Epidermal melanocyte (primary cell): ENCODE results near the gene APPBP2.
A peak's percentile ranks its signal among the peaks of the same experiment; 100 is the strongest.
"Not testable (repeated sequence)": the region's sequence is repeated elsewhere in the genome, so short reads cannot be mapped to it uniquely, and the experiment has no call there.

ENCODE experiments used
- DNase-seq: peaks from one replicate; pipeline ENCODE4 v3.0.0; 2011; ENCODE audit warnings: low spot score; ENCODE audit not compliant: insufficient read length

APPBP2 gene

DNA sequence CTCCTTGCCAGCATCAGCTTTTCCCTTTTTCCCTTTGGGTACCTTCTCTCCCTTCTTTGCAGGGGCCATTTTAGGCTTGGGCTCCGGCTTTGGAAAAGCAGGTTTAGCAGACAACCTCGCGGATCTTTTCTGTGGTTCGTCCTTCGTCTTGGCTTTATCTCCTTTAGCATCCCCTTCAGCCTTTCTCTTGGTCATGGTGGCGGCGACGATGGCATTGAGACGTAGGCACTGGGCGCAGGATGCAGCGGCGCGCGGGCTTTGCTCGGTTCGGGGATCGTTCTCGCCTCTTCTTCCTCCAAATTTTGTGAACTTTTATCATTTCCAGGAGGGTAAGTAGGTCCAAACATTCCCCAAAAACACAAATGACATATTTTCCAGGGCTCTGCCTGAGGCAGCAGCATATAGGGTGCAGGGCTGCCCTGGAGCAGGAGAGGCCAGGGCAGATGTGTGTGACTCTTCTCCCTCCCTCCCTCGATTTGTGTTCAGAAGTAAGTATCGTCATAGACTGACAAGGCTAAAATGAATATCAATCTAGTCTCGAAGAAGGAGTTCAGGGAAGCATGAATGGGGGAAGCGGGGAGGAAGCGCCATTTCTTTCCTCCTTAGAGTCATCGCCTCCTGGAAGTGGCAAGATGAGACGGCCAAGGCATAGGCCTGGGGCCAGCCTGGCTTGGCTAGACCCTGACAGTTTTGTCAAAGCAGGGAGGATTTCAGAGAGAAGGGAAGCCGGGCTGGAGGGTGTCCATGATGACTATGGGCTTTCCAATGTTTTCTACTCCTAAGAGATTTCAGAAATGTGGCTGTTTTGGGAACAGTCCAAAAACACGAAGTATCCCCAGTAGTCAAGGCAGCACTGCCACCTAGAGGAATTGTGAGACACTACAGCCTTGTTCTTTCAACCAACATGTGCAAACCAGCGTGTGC is 90.5 kb downstream of the APPBP2 start:
- peak; percentile 64 for DNase-seq

DNA sequence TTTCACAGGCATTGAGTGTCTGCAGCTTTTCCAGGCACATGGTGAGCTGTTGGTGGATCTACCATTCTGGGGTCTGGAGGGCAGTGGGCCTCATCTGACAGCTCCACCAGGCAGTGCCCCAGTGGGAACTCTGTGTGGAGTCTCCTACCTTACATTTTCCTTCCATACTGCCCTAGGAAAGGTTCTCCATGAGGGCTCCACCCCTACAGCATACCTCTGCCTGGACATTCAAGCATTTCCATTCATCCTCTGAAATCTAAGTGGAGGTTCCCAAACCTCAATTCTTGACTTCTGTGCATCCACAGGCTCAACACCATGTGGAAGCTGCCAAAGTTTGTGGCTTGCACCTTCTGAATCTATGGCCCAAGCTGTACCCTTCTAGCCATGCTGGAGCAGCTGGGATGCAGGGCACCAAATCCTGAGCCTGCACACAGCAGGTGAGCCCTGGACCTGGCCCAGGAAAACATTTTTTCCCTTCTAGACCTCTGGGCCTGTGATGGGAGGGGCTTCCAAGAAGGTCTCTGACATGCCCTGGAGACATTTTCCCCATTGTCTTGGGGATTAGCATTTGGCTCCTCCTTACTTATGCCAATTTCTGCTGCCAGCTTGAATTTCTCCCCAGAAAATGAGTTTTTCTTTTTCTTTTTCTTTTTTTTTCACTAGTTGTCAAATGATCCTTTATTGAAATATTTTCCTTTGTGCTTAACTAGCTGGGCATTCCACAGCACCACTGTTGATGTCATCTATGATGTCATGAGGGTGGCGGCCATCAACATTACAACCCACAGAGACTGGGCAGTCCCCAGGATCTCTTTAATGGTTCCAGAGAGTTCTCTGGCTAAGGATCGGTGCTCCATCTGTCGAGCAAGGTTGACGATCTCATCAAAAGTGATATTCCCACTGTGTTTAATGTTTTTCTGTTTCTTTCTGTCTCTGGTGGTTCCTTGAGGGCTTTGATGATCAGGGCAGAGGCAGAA is 92.7 kb downstream of the APPBP2 start:
- not testable (repeated sequence) for DNase-seq

DNA sequence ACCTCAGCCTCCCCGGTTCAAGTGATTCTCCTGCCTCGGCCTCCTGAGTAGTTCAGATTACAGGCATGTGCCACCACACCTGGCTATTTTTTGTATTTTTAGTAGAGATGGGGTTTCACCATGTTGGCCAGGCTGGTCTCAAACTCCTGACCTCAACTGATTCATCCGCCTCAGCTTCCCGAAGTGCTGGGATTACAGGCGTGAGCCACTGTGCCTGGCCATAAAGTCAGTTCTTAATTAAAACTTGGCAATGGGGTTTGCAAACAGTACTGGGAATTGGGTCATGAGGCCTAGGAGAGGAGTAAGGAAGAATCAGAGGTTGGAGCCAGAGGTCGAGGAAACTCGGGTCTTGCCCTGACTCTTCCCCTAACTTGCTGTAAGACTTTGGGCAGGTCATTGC is 95.5 kb downstream of the APPBP2 start:
- not testable (repeated sequence) for DNase-seq

DNA sequence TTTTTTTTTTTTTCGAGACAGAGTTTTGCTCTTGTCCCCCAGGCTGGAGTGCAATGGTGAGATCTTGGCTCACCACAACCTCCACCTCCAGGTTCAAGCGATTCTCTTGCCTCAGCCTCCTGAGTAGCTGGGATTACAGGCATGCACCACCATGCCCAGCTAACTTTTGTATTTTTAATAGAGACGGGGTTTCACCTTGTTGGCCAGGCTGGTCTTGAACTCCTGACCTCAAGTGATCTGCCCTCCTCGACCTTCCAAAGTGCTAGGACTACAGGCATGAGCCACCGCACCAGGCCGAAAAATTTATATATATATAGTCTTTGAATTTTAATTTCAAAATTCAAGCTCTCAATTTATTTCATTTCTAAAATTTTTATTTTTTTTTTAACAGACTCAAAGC is 97.6 kb downstream of the APPBP2 start:
- not testable (repeated sequence) for DNase-seq

DNA sequence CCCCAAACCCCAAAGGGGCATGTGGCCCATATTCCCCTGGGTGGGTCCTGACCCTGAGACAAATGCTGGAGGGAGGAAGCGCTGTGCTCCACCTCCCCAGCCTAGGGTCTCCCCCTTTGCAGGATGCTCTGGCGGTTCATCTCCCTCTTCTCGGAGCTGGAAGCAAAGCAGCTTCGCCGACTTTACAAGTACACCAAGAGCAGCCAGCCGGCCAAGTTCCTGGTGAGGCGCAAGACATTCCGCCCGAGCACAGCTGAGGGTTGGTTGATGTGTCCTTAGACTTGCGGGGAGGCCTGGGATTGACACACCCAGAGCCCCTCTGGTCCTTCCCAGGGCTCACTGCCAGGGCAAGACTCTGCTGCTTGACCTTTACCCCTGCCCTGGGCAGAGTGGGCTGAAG is 99.4 kb downstream of the APPBP2 start:
- no peak for DNase-seq

DNA sequence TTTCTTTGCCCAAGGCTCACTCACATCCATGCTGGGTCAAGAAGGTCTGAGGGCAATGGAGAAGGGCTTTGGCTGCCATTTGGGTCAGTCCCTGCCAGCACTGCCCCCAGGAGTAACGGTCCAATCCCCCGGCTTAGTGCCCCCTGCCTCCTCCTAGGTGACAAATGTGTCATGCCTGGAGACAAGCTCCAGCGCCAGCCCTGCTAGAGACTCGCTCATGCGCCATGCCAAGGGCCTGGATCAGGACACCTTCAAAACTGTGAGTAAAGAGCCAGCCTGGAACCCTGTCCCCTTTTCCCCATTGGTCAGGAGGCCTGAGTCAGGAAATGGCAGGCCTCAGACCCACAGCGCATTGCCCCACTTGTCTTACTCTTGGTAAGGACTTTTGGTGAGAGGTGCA is 100.4 kb downstream of the APPBP2 start:
- DNase-seq, result no peak

DNA sequence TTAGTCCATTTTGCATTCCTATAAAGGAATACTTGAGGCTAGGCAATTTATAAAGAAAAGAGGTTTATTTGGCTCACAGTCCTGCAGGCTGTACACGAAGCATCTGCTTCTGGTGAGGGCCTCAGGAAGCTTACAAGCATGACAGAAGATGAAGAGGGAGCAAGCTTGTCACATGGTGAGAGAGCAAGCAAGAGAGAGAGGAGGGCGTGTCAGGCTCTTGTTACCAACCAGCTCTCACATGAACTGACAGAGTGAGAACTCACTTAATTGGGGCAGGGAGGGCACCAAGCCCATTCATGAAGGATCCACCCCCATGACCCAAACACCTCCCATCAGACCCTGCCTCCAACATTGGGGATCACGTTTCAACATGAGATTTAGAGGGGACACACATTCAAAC is 102.2 kb downstream of the APPBP2 start:
- DNase-seq, result no peak

DNA sequence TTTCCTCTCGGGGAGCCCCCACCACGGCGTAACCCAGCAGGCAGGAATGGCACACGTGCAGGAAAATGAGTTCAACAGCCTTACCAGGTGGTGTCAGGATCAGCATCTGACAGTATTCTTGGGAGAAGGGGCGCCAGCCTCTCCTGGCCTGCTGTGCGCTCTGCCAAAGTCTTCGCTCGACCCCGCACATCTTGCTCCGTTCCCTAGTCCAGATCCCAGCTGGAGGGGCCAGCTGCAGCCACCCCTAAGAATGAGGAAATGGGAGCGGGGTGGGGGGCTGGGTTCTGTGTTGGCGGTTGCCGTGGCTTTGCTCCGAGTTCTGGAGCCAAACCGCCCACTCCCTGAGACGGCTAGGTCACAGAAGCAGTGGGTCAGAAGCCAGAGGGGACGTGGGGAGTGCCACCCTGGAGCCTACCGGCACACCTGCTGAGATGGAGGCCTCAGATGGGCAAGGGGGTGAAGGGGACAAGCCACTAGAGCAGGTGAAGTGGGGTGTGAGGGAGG is 103.8 kb downstream of the APPBP2 start, which contains the start of gene CHCT1:
CHCT1 (plus strand) TSS at position 328 of the 504 bp plus-strand sequence; CDS start at position 432, 104 bp downstream.
- DNase-seq, result no peak

DNA sequence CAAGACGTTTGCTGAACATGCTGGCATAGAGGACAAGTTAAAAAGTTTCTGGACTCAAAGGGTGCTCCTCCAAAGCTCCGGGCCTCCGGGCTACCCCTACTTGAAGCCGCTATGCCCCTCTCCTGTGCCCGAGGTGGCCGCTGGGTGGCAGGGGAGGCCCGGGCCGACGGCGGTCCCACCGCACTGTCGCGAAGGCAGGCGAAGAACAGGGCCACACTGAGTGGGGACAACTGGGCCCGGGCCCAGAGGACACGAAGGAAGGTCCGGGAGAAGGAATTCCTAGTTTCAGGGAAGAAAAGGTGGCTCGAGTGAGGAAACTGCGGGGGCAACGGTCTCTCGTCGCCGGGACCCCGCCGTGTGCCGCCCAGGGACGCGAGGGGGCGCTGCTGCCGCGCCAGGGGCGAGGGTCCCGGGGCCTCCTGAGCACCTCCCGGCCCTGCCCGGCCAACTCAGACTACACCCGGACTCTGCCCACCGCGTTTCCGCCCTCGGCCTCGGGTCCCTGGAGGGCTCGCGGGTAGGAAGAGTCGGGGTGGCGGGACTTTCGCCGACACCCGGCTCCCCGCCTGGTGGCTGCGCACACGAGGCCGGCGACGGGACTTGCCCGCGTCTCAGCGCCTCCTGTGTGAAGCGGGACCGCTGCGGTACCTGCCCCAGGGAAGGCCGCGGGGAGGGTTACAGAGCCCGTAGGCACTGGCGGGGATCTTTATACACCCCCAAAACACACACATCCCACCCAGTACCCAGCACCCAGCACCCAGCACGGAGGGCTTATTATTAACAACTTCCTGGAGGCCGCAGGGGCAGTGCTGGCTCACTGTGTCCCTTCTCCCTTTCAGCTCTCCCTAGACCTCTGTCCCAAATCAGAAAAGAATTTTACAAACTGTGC is 104.5 kb downstream of the APPBP2 start:
- peak; percentile 71 for DNase-seq

DNA sequence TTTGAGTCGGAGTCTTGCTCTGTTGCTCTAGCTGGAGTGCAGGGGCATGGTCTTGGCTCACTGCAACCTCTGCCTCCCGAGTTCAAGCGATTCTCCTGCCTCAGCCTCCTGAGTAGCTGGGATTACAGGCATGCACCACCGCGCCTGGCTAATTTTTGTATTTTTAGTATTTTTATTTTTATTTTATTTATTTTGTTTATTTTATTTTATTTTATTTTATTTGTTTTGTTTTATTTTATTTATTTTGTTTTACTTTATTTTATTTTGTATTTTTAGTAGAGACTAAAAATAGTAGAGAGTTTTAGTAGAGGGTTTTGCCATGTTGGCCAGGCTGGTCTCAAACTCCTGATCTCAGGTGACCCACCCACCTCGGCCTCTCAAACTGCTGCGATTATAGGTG is 106.2 kb downstream of the APPBP2 start:
- DNase-seq, result not testable (repeated sequence)

DNA sequence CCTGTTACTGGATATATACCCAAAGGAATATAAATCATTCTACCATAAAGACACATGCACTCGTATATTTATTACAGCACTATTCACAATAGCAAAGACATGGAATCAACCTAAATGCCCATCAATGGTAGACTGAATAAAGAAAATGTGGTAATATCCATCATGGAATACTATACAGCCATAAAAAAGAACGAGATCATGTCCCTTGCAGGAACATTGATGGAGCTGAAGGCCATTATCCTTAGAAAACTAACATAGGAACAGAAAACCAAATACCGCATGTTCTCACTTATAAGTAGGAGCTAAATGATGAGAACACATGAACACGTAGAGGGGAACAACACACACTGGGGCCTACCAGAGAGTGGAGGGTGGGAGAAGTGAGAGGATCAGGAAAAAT is 107.0 kb downstream of the APPBP2 start:
- DNase-seq, result not testable (repeated sequence)

DNA sequence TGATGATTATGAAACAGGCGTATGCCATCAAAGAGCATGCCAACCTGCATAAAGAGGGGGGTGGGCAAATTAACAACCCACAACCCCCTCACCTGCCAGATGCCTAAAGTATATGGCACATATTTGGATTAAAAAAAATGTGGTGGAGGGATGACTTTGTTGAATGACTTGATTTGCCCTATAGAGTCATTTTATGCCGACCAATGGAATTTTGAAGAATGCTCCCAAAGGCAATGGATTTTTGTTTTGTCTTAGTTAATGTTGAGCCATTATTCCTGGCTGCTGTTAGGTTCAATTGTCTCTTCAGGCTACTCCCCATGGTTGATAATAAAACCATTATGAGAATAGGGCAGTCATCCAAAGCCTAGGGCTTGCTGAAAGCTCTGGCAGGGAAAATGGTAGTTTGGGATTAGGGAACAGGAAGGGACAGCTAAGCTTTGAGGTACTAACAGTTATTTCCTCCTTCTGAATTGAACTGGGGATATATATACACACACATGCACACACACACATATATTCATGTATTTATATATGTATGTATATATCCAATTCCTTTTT is 109.6 kb downstream of the APPBP2 start:
- no peak for DNase-seq

DNA sequence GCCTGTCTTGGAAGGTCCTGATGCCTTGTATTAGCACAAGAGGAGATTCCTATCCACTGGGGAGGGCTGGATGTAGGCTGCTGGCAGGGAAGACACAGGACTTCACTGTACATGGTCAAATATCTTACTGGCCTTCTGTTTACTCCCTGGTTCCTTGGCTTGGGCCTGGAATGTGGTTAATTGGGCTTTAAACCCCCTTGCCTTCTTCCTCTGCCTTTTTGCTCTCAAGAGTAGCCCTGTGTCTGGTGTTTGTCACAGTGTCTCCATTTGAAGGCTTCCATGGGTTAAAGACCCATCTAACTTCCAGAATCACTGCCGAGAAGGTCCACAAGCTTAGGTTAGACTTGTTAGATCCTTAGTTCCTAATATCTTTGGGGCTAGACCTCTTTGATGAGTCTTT is 110.9 kb downstream of the APPBP2 start:
- DNase-seq, result no peak

DNA sequence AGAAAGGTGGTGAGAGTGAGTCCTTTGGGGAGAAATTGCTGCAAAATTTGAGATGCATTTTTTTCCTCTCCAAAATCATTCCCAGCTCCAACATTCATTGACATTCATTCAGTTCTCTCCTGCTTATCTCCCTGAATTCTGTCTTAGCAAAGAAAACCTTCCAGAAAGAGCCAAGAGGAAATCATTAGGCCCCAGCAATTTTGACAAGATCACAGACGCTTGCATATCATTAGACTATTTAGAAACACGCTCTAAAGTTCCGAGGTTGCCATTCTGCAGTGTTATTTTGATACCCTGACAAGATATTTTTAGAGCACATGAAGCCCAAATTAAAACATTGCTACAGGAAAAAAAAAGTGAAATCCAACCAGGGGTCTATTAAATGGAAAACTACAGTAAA is 113.3 kb downstream of the APPBP2 start:
- no peak for DNase-seq

DNA sequence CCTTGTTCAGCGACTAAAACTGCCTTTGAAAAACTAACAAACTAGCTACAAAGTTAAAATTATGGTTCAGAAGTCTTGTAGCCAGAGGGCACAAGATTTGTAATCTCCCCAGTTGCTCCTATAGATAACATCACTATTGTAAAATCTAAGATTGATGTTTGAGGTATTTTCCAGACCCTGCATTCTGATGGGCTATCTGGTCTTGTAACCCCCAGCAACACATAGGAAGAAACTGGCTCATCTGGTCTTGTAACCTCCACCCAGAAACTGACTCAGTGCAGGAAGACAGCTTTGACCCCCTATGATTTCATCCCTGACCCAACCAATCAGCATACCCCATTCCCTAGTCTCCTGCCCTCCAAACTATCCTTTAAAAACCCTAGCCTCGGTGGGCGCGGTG is 116.0 kb downstream of the APPBP2 start:
- DNase-seq, result no peak

DNA sequence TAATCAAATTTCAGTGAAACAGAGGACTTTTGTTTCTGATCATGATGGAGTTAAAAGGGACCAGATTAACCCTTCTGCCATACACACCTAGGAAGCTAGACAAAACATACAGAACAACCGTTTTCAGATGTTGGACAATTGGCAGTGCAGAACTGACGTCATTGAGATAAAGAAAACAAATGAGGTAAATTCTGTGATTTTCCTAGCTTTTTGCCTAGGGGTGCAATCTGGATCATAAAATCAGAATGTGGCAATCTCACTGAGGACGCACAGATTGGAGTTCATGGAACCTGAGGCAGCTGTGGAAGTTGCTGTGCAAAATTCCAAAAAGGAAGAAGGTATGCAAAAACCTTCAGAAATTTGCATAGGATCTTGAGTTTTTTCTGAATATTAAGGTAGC is 119.2 kb downstream of the APPBP2 start:
- DNase-seq, result no peak

DNA sequence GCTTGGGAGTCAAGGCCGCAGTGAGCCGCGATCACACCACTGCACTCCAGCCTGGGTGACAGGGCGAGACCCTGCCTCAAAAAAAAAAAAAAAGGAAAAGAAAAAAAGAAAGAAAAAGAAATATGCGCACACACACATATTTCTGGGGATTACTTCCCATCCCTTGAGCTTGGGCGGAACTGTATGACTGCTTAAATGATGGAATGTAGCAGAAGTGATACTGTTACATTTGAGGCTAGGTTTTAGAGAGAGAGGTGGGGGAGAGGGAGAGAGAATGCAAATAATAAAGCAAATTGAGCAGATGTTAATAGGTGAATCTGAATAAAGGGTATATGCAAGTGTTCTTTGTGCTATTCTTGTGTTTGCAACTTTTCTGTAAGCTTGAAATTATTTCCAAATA is 122.1 kb downstream of the APPBP2 start:
- DNase-seq, result no peak

DNA sequence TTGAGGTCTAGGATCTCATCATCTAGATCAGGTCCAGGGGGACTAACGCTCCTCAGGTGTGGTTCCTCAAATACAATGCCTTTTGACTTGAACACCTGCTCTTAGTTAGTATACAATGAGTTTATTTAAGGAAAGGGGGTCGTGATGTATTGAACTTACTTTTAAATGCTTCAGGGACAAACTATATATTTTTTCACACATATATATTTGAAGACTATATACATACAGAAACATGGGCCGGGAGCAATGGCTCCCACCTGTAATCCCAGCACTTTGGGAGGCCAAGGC is 122.6 kb downstream of the APPBP2 start:
- no peak for DNase-seq

DNA sequence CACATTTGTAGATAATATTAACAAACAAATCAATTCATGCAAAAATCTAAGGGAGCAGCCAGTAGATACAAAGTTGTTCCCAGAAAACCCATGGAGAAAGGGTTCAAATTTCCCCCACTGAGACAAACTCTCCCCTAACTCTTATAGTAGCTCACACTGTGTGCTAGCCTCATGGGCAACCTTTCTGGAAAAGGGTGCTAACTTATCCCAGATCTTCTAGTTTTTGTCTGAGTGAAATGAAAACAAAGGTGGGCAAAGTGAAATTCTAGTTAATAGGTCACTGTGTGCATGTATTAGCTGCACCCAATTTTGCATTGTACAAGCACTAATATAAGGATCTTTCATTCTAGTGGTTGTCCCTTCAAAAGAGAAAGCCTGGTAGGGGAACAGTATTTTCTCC is 124.2 kb downstream of the APPBP2 start:
- DNase-seq, result no peak

DNA sequence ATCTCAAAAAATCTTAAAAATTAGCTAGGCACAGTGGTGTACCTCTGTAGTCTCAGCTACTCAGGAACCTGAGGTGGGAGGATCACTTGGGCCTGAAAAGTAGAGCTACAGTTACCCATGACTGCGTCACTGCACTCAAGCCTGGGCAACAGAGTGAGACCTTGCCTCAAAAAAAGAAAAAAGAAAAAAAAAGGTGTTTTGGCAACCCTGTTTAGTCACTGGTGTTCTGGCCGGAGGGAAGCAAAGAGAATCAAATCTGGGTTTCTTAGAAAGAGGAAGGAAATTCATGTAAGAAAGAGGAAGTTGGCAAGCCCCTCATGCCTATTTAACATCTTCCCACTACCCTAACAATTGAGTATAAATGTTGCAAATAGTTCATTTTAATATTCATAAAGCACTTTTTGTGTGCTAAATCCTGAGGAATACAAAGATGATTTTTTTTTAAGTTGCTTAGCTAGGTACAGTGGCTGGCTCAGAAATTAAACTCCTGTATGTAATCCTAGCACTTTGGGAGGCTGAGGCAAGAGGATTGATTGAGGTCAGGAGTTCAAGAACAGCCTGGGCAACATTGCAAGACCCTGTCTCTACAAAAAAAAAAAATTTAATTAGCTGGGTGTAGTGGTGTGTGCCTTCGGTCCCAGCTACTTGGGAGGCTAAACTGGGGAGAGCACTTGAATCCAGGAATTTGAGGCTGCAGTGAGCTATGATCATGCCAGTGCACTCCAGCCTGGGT is 127.6 kb downstream of the APPBP2 start:
- no peak for DNase-seq
